ENCODE data around the gene ATP2A1.
"Not testable (repeated sequence)": the region's sequence is repeated elsewhere in the genome, so short reads cannot be mapped to it uniquely, and the experiment has no call there.

The ATP2A1 gene

DNA sequence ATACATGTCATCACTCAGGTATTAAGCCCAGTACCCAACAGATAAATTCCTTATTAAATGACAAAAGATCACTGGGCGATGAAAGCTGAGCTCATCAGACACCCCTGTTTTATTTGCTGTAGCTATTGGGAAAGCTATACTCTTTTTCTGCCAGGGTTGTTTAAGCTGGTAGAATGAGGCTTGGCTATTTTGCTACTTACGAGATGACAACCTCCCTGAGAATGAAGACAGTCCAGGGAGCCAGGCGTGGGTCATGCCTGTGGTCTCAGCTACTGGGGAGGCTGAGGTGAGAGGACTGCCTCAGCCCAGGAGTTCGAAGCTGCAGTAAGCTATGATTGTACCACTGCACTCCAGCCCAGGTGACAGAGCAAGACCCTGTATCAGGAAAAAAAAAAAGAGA is 19.0 kb upstream of the ATP2A1 start:
- H3K4me3 ChIP-seq (ENCODE audit: low read depth in 1 of 2, low read length in 2 of 2) = no peak overlapping the region
- peaks cover 3% of the 10 kb centered on the region in 2 donors for H3K4me1 ChIP-seq (ENCODE audit: control insufficient read depth in 1 of 2, insufficient read depth in 2 of 2, low read length in 2 of 2)
- H3K36me3 ChIP-seq (ENCODE audit: control insufficient read depth in 1 of 2, insufficient read depth in 2 of 2, low read length in 2 of 2) = no peaks in the 10 kb centered on the region
- H3K9me3 ChIP-seq (ENCODE audit: control insufficient read depth in 1 of 2, low read length in 2 of 2) = no peaks in the 10 kb centered on the region
- no peaks in the 10 kb centered on the region for H3K27me3 ChIP-seq (ENCODE audit: control insufficient read depth in 1 of 2, insufficient read depth in 2 of 2, low read length in 2 of 2)
- no peak overlapping the region for H3K27ac ChIP-seq (ENCODE audit: low read depth, low read length)
- no peak overlapping the region for H3K9ac ChIP-seq (ENCODE audit: low read depth in 1 of 2, low read length in 2 of 2)

DNA sequence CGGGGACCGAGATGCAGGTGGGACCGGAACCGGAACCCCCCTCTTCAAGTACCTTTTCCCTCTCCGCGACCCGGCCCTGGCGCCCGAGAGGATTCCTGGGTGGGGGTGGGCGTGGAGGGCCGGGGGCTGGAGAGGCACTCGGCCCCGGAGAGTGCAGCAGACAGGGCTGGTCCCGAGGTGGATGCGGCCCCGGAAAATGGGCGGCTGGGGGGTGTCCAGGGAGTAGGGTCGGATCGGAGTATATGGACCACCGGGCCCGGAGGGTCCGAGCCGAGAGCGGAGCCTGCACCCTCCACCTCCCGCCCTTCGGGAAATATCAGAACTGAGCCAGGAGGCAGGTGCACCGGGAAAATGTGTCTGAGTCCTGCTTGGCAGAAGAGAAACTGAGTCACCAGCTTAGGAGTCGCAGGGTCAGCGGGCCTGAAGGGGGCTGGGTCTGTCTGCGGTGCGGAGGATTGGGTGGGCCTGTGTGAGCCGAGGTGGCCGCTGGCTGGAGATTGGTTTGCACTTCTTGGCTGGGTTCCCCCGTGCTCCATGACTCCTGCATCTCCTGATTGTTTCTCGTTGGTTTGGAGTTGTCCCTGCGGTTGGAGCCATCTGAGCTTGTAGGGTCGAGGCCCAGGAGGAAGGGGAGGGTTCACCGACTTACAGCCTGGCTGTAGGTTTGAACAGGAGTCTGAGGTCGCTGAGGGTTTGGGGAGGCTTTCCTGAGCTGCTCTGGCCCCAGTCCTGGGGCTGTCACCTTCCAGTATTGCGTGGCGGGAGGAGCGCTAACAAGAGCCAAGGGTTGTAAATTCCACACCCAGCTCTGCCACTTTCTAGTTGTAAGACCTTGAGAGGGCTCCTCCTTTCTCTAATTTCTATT is 14.1 kb upstream of the ATP2A1 start:
- Histone ChIP-seq H3K4me3 (ENCODE audit: low read depth in 1 of 2, low read length in 2 of 2) (peak overlapping the region; percentile 80 to 91), H3K36me3 (ENCODE audit: control insufficient read depth in 1 of 2, insufficient read depth in 2 of 2, low read length in 2 of 2) (peaks cover 15 to 21% of the 10 kb centered on the region in 2 donors), H3K4me1 (ENCODE audit: control insufficient read depth in 1 of 2, insufficient read depth in 2 of 2, low read length in 2 of 2) (peaks cover 15 to 18% of the 10 kb centered on the region in 2 donors), H3K27me3 (ENCODE audit: control insufficient read depth in 1 of 2, insufficient read depth in 2 of 2, low read length in 2 of 2) (no peaks in the 10 kb centered on the region), H3K9ac (ENCODE audit: low read depth in 1 of 2, low read length in 2 of 2) (peak overlapping the region; percentile 93 to 98), H3K27ac (ENCODE audit: low read depth, low read length) (peak overlapping the region; percentile 93), H3K9me3 (ENCODE audit: control insufficient read depth in 1 of 2, low read length in 2 of 2) (no peaks in the 10 kb centered on the region)

- Histone ChIP-seq H3K4me1 (ENCODE audit: control insufficient read depth in 1 of 2, insufficient read depth in 2 of 2, low read length in 2 of 2) (peaks cover 15 to 18% of the 10 kb centered on the region in 2 donors), H3K9ac (ENCODE audit: low read depth in 1 of 2, low read length in 2 of 2) (peak overlapping the region; percentile 93 to 98), H3K9me3 (ENCODE audit: control insufficient read depth in 1 of 2, low read length in 2 of 2) (no peaks in the 10 kb centered on the region), H3K27me3 (ENCODE audit: control insufficient read depth in 1 of 2, insufficient read depth in 2 of 2, low read length in 2 of 2) (no peaks in the 10 kb centered on the region), H3K4me3 (ENCODE audit: low read depth in 1 of 2, low read length in 2 of 2) (peak overlapping the region; percentile 80 to 91), H3K36me3 (ENCODE audit: control insufficient read depth in 1 of 2, insufficient read depth in 2 of 2, low read length in 2 of 2) (peaks cover 25 to 31% of the 10 kb centered on the region in 2 donors), H3K27ac (ENCODE audit: low read depth, low read length) (no peak overlapping the region)
Measured at GRCh38 chr16:28865001-28865688, 13.1 kb upstream of the ATP2A1 start.

- peak overlapping the region in 1 of 2 donors; percentile 22 for H3K9ac ChIP-seq (ENCODE audit: low read depth in 1 of 2, low read length in 2 of 2)
- no peaks in the 10 kb centered on the region for H3K9me3 ChIP-seq (ENCODE audit: control insufficient read depth in 1 of 2, low read length in 2 of 2)
- H3K4me1 ChIP-seq (ENCODE audit: control insufficient read depth in 1 of 2, insufficient read depth in 2 of 2, low read length in 2 of 2) = peaks cover 15 to 18% of the 10 kb centered on the region in 2 donors
- peak overlapping the region; percentile 43 to 91 for H3K4me3 ChIP-seq (ENCODE audit: low read depth in 1 of 2, low read length in 2 of 2)
- H3K36me3 ChIP-seq (ENCODE audit: control insufficient read depth in 1 of 2, insufficient read depth in 2 of 2, low read length in 2 of 2) = peaks cover 26 to 38% of the 10 kb centered on the region in 2 donors
- H3K27ac ChIP-seq (ENCODE audit: low read depth, low read length) = no peak overlapping the region
- no peaks in the 10 kb centered on the region for H3K27me3 ChIP-seq (ENCODE audit: control insufficient read depth in 1 of 2, insufficient read depth in 2 of 2, low read length in 2 of 2)
Measured at GRCh38 chr16:28865722-28866453, 12.4 kb upstream of the ATP2A1 start.

DNA sequence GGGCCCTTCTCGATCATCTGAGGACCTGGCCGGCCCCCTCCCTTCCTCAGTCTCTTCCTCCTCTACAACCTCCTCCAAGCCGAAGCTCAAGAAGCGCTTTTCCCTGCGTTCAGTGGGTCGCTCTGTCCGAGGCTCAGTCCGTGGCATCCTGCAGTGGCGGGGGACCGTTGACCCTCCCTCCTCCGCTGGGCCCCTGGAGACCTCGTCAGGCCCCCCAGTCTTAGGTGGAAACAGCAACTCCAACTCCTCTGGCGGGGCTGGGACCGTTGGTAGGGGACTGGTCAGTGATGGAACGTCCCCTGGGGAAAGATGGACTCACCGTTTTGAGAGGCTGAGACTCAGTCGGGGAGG is 11.9 kb upstream of the ATP2A1 start:
- Histone ChIP-seq H3K9ac (ENCODE audit: low read depth in 1 of 2, low read length in 2 of 2) (no peak overlapping the region), H3K36me3 (ENCODE audit: control insufficient read depth in 1 of 2, insufficient read depth in 2 of 2, low read length in 2 of 2) (peaks cover 28 to 43% of the 10 kb centered on the region in 2 donors), H3K4me3 (ENCODE audit: low read depth in 1 of 2, low read length in 2 of 2) (peak overlapping the region in 1 of 2 donors; percentile 40), H3K4me1 (ENCODE audit: control insufficient read depth in 1 of 2, insufficient read depth in 2 of 2, low read length in 2 of 2) (peaks cover 15 to 18% of the 10 kb centered on the region in 2 donors), H3K27ac (ENCODE audit: low read depth, low read length) (no peak overlapping the region), H3K27me3 (ENCODE audit: control insufficient read depth in 1 of 2, insufficient read depth in 2 of 2, low read length in 2 of 2) (no peaks in the 10 kb centered on the region), H3K9me3 (ENCODE audit: control insufficient read depth in 1 of 2, low read length in 2 of 2) (no peaks in the 10 kb centered on the region)

DNA sequence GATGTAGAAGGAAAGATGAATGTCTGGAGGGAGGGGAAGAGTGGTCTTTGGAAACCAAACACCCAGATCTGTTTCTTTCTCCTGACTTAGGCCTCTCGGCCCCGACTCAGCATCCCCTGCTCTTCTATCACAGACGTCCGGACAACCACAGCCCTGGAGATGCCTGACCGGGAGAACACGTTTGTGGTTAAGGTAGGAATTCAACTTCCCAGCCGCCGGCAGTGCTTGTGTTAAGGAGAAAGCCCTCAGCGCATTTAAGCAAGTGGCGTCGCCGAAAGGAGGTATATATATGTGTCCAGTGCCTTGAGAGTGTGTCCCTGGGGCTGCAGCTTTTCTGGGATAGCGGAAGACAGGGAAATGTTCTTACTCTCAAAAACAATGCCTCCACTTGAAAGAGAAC is 11.0 kb upstream of the ATP2A1 start:
- Histone ChIP-seq H3K27me3 (ENCODE audit: control insufficient read depth in 1 of 2, insufficient read depth in 2 of 2, low read length in 2 of 2) (no peaks in the 10 kb centered on the region), H3K4me1 (ENCODE audit: control insufficient read depth in 1 of 2, insufficient read depth in 2 of 2, low read length in 2 of 2) (peaks cover 15 to 18% of the 10 kb centered on the region in 2 donors), H3K4me3 (ENCODE audit: low read depth in 1 of 2, low read length in 2 of 2) (no peak overlapping the region), H3K9me3 (ENCODE audit: control insufficient read depth in 1 of 2, low read length in 2 of 2) (no peaks in the 10 kb centered on the region), H3K9ac (ENCODE audit: low read depth in 1 of 2, low read length in 2 of 2) (no peak overlapping the region), H3K36me3 (ENCODE audit: control insufficient read depth in 1 of 2, insufficient read depth in 2 of 2, low read length in 2 of 2) (peaks cover 36 to 50% of the 10 kb centered on the region in 2 donors), H3K27ac (ENCODE audit: low read depth, low read length) (no peak overlapping the region)

- not testable (repeated sequence) for H3K9me3 ChIP-seq (ENCODE audit: control insufficient read depth in 1 of 2, low read length in 2 of 2); H3K27me3 ChIP-seq (ENCODE audit: control insufficient read depth in 1 of 2, insufficient read depth in 2 of 2, low read length in 2 of 2)
- peaks cover 40 to 55% of the 10 kb centered on the region in 2 donors for H3K36me3 ChIP-seq (ENCODE audit: control insufficient read depth in 1 of 2, insufficient read depth in 2 of 2, low read length in 2 of 2)
Measured at GRCh38 chr16:28867646-28868045, 10.6 kb upstream of the ATP2A1 start.

GRCh38 chr16:28869201-28869600 is 9.1 kb upstream of the ATP2A1 start:
- H3K36me3 ChIP-seq (ENCODE audit: control insufficient read depth in 1 of 2, insufficient read depth in 2 of 2, low read length in 2 of 2) = peaks cover 41 to 65% of the 10 kb centered on the region in 2 donors
- no peaks in the 10 kb centered on the region for H3K9me3 ChIP-seq (ENCODE audit: control insufficient read depth in 1 of 2, low read length in 2 of 2)
- no peaks in the 10 kb centered on the region for H3K27me3 ChIP-seq (ENCODE audit: control insufficient read depth in 1 of 2, insufficient read depth in 2 of 2, low read length in 2 of 2)
- H3K4me1 ChIP-seq (ENCODE audit: control insufficient read depth in 1 of 2, insufficient read depth in 2 of 2, low read length in 2 of 2) = peaks cover 13 to 16% of the 10 kb centered on the region in 2 donors
- H3K4me3 ChIP-seq (ENCODE audit: low read depth in 1 of 2, low read length in 2 of 2) = no peak overlapping the region
- no peak overlapping the region for H3K27ac ChIP-seq (ENCODE audit: low read depth, low read length)
- H3K9ac ChIP-seq (ENCODE audit: low read depth in 1 of 2, low read length in 2 of 2) = no peak overlapping the region

More at GRCh38 chr16:28867646-28868045, 10.6 kb upstream of the ATP2A1 start:
- H3K4me3 ChIP-seq (ENCODE audit: low read depth in 1 of 2, low read length in 2 of 2); H3K27ac ChIP-seq (ENCODE audit: low read depth, low read length); H3K9ac ChIP-seq (ENCODE audit: low read depth in 1 of 2, low read length in 2 of 2): not testable (repeated sequence)
- H3K4me1 ChIP-seq (ENCODE audit: control insufficient read depth in 1 of 2, insufficient read depth in 2 of 2, low read length in 2 of 2) = peaks cover 15 to 18% of the 10 kb centered on the region in 2 donors

- Histone ChIP-seq H3K9ac (ENCODE audit: low read depth in 1 of 2, low read length in 2 of 2) (no peak overlapping the region), H3K4me1 (ENCODE audit: control insufficient read depth in 1 of 2, insufficient read depth in 2 of 2, low read length in 2 of 2) (no peaks in the 10 kb centered on the region), H3K4me3 (ENCODE audit: low read depth in 1 of 2, low read length in 2 of 2) (no peak overlapping the region), H3K27me3 (ENCODE audit: control insufficient read depth in 1 of 2, insufficient read depth in 2 of 2, low read length in 2 of 2) (no peaks in the 10 kb centered on the region), H3K36me3 (ENCODE audit: control insufficient read depth in 1 of 2, insufficient read depth in 2 of 2, low read length in 2 of 2) (peaks cover 32 to 57% of the 10 kb centered on the region in 2 donors), H3K27ac (ENCODE audit: low read depth, low read length) (no peak overlapping the region), H3K9me3 (ENCODE audit: control insufficient read depth in 1 of 2, low read length in 2 of 2) (no peaks in the 10 kb centered on the region)
Measured at GRCh38 chr16:28872952-28873351, 5.3 kb upstream of the ATP2A1 start.

All from duodenal mucosa (tissue), 2 donors.